ENCODE measurements around the gene MANEA. TPM values are rescaled to one million over a fixed set of nuclear protein-coding genes. Genes with fewer than 3 reads are reported as not detected.

Gene MANEA
- total and polyA plus RNA-seq, 2 of the 13 experiments (the other 11 are each of a cell fraction or from before 2014, with no cell fraction given), result 10.0 to 10.9 TPM

- TF ChIP-seq CSRNP2 (CRISPR knock-in tag; conservative IDR thresholded peaks at IDR 0.05; ENCODE audit: low read depth) (no peak), MAFG (CRISPR knock-in tag; IDR thresholded peaks at IDR 0.05) (no peak), ZNF703 (CRISPR knock-in tag; IDR thresholded peaks at IDR 0.05; ENCODE audit: borderline replicate concordance) (no peak), RXRA (CRISPR knock-in tag; IDR thresholded peaks at IDR 0.05) (peak; percentile 33; the same call in 1 of the 2 replicates), POGK (CRISPR knock-in tag; conservative IDR thresholded peaks at IDR 0.05) (peak; percentile 72; the same call in 1 of the 2 replicates), KDM2A (CRISPR knock-in tag; IDR thresholded peaks at IDR 0.05; ENCODE audit: borderline replicate concordance, low read depth) (peak; percentile 63), RBM22 (optimal IDR thresholded peaks at IDR 0.05; ENCODE audit: low read length) (no peak), RORA (CRISPR knock-in tag; IDR thresholded peaks at IDR 0.05) (no peak), ZNF768 (CRISPR knock-in tag; IDR thresholded peaks at IDR 0.05) (peak; percentile 52; the same call in 1 of the 2 replicates), ZNF609 (CRISPR knock-in tag; IDR thresholded peaks at IDR 0.05; ENCODE audit: borderline replicate concordance) (no peak), ZFAT (CRISPR knock-in tag; conservative IDR thresholded peaks at IDR 0.05) (no peak), ZNF205 (CRISPR knock-in tag; IDR thresholded peaks at IDR 0.05) (no peak), MTA3 (CRISPR knock-in tag; IDR thresholded peaks at IDR 0.05) (no peak), MAZ (IDR thresholded peaks at IDR 0.05; ENCODE audit: borderline replicate concordance, low read depth, low read length) (no peak; the same call in 1 of the 2 replicates), MAZ (CRISPR knock-in tag; IDR thresholded peaks at IDR 0.05; ENCODE audit: low read depth) (peak; percentile 54; the same call in 1 of the 2 replicates), ZNF251 (CRISPR knock-in tag; IDR thresholded peaks at IDR 0.05) (no peak), HOXA9 (CRISPR knock-in tag; IDR thresholded peaks at IDR 0.05; ENCODE audit: borderline replicate concordance) (no peak), ARNTL (CRISPR knock-in tag; IDR thresholded peaks at IDR 0.05) (no peak; the same call in none of the 2 replicates), ZFY (CRISPR knock-in tag; IDR thresholded peaks at IDR 0.05) (peak; percentile 93), ZFYVE20 (CRISPR knock-in tag; IDR thresholded peaks at IDR 0.05; ENCODE audit: borderline replicate concordance, low read depth) (no peak; the same call in 1 of the 2 replicates), ZNF496 (CRISPR knock-in tag; IDR thresholded peaks at IDR 0.05; ENCODE audit: insufficient replicate concordance) (no peak)
Measured at GRCh38 chr6:95577304-95578105, at the start of gene MANEA (continued).

Data from HepG2 (cell line).